ENCODE measurements around the gene PBXIP1. TPM values are rescaled to one million over a fixed set of nuclear protein-coding genes. Genes with fewer than 3 reads are reported as not detected.

PBXIP1 gene
- total and polyA plus RNA-seq, 2 of the 13 experiments (the other 11 are each of a cell fraction or from before 2014, with no cell fraction given): 16.3 to 31.9 TPM

- no peak for TF ChIP-seq ZHX1 (CRISPR knock-in tag; IDR thresholded peaks at IDR 0.05; ENCODE audit: low read depth)
- TF ChIP-seq GPBP1L1 (CRISPR knock-in tag; IDR thresholded peaks at IDR 0.05): no peak
- no peak for TF ChIP-seq ATF6 (CRISPR knock-in tag; conservative IDR thresholded peaks at IDR 0.05)
- TF ChIP-seq ZSCAN22 (CRISPR knock-in tag; IDR thresholded peaks at IDR 0.05): no peak
- peak; percentile 47; the same call in 1 of the 2 replicates for TF ChIP-seq RBFOX2 (IDR thresholded peaks at IDR 0.05; ENCODE audit: low read depth, low read length)
- peak; percentile 9; the same call in 1 of the 2 replicates for TF ChIP-seq ZNF800 (CRISPR knock-in tag; IDR thresholded peaks at IDR 0.05)
- TF ChIP-seq KIAA2018 (CRISPR knock-in tag; IDR thresholded peaks at IDR 0.05; ENCODE audit: borderline replicate concordance): no peak
- TF ChIP-seq MAFG (CRISPR knock-in tag; IDR thresholded peaks at IDR 0.05): no peak
- TF ChIP-seq CENPT (CRISPR knock-in tag; IDR thresholded peaks at IDR 0.05; ENCODE audit: low read depth): no peak
- TF ChIP-seq ZNF10 (CRISPR knock-in tag; IDR thresholded peaks at IDR 0.05; ENCODE audit: borderline replicate concordance, low read depth): no peak
- TF ChIP-seq HNF4A (CRISPR knock-in tag; IDR thresholded peaks at IDR 0.05): peak; percentile 54
Observed at GRCh38 chr1:154972517-154973343, 16.8 kb upstream of the PBXIP1 start (continued).
